ENCODE results near the gene GPR78.

Gene GPR78

DNA sequence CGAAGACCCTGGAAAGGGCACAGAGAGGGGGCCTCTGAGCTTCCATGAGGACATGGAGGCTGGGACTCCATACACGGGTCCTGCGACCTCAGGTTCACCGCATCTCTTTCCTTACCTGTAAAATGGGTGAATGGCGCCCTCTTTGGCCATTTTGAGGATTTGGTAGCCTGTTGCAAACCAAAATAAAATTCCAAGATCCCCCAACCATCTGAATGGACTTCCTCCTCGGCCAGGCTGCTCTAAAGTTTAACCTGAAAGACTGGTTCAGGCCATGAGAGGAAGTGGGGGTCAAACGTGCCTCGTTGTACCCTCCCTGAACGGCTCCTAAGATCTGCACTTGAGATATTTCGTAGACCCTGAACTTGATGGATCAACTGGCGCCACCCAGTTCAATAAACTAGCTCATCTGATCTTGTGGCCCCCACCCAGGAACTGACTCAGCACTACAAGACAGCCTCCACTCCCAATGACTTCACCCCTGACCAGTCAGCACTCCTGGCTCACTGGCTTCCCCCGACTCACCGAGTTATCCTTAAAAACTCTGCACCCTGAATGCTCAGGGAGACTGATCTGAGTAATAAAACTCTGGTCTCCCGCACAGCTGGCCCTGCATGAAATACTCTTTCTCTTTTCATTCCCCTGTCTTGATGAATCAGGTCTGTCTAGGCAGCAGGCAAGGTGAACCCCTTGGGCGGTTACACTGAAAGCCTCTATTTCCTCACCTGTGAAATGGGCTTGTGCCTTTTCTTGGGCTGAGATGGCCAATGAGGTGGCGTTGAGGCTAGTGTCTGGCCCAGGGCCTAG, 32.9 kb upstream of the GPR78 start:
- H3K4me3 ChIP-seq (ENCODE audit: low read depth, low read length), result no peak overlapping the region
- TF ChIP-seq, protein P1, sequence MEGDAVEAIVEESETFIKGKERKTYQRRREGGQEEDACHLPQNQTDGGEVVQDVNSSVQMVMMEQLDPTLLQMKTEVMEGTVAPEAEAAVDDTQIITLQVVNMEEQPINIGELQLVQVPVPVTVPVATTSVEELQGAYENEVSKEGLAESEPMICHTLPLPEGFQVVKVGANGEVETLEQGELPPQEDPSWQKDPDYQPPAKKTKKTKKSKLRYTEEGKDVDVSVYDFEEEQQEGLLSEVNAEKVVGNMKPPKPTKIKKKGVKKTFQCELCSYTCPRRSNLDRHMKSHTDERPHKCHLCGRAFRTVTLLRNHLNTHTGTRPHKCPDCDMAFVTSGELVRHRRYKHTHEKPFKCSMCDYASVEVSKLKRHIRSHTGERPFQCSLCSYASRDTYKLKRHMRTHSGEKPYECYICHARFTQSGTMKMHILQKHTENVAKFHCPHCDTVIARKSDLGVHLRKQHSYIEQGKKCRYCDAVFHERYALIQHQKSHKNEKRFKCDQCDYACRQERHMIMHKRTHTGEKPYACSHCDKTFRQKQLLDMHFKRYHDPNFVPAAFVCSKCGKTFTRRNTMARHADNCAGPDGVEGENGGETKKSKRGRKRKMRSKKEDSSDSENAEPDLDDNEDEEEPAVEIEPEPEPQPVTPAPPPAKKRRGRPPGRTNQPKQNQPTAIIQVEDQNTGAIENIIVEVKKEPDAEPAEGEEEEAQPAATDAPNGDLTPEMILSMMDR (IDR thresholded peaks at IDR 0.05; ENCODE audit: low read depth, low read length), result no peak

DNA sequence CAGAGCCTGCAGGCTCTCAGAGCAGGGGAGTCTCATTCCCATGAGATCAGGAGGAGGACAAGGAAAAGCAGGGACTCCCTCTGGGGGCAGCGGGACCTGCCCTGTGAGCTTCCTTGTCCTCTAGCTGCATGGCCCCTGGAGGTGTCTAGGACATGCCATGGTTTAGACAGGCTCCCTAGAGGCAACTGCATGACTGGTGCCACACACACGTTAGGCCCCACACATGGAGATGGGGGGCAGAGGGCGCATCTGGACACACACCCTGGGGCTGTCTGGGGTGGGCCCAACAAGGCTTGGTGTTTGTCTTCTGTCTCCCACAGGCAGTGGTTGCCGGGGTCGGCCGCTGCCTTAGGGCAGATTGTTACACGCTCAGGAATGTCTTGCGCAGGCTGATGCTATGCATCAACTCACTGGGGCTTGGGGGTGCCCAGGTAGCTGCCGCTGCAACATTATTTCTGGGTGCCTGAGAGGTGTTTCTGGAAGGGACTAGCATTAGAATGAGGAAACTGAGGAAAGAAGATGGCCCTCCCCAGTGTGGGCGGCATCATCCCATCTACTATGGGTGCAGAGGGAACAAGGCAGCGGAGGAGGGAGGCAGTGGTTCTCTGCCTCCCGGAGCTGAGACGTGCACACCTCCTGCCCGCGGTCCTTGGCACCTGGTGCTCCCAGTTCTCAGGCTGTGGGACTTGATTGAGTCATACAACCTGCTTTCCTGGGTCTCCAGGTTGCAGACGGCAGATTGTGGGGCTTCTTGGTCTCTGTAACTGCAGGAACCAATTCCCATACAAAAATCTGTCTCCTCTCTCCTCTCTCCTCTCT, 32.1 kb upstream of the GPR78 start:
- H3K4me3 ChIP-seq (ENCODE audit: low read depth, low read length), result no peak overlapping the region

DNA sequence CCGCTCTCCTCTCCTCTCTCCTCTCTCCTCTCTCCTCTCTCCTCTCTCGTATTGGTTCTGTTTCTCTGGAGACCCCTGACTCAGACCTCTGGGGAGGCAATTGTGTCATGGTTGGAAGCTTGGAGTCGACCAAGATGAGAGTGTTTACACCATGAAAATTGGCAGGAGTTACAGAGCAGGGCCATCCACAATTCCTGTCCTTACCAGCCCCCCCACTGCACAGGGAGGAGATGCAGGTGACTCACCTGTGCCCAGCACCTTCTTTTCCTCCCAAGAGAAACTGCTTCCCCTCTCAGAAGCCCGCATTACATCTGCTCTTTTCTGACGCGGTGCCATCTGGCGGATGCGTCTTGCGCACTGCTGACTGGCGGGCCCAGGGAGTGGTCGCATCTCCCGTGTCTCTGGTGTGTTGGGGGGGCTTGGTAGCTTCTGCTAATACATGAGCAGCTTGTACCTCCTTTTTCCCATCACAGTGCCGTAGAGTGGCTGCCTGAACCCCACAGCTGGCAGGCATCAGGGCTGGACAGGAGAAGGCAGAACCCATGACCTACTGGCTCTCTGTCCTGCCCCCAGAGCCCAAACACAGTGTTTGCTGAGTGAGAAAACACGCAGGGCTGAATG, 31.4 kb upstream of the GPR78 start:
- no peak overlapping the region for H3K4me3 ChIP-seq (ENCODE audit: low read depth, low read length)
- TF ChIP-seq, protein P1 (IDR thresholded peaks at IDR 0.05; ENCODE audit: low read depth, low read length), result no peak

More for the DNA sequence above, 32.1 kb upstream of the GPR78 start:
- TF ChIP-seq, protein P1 (IDR thresholded peaks at IDR 0.05; ENCODE audit: low read depth, low read length), result no peak

DNA sequence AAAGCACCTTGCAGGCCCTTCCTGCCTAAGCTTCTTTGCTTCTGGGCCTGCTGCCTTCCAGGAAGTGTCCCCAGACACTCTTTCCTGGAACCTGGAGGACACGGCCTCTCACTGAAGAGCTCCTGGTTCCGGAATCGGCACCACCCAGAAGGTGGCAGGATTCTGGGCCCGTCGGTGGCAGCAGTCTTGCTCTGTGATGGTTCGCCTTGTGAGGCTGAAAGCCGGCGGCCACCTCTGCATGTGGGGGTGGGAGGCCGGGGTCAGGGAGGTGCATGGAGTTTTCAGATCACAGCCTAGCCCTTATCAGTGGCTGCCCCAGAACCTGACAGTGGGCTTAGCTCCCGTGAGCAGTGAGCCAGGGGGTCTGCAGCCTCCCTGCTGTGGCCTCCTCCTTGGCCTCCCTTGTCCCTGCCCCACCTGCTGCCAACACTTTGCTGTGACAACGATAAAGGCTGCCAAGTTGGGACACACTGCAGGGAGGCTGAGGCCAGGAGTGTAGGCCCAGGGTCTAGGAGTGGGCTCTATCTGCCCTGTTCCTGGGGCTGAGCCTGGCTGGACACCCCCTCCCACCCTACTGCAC, 30.8 kb upstream of the GPR78 start:
- H3K4me3 ChIP-seq (ENCODE audit: low read depth, low read length), result no peak overlapping the region
- TF ChIP-seq, protein P1 (IDR thresholded peaks at IDR 0.05; ENCODE audit: low read depth, low read length), result no peak

DNA sequence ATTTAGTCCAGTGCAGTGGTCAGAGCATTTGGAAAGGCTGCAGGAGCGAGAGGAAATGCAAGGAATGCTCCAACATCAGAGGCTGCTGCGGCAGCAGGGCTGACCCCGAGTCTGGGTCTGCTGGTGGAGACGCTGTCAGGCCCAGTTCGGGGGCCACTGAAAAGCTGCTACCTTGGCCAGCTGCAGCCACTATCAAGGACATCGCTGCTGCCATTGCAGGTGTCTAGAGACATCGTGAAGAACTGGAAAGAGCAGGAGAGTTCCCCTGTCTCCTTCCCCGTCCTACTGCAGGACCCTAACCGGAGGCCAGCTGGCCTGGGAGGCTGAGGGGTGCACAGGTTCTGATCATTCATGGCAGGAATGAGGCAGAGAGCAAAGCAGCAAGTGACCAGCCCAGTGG, 29.5 kb upstream of the GPR78 start:
- no peak overlapping the region for H3K4me3 ChIP-seq (ENCODE audit: low read depth, low read length)

DNA sequence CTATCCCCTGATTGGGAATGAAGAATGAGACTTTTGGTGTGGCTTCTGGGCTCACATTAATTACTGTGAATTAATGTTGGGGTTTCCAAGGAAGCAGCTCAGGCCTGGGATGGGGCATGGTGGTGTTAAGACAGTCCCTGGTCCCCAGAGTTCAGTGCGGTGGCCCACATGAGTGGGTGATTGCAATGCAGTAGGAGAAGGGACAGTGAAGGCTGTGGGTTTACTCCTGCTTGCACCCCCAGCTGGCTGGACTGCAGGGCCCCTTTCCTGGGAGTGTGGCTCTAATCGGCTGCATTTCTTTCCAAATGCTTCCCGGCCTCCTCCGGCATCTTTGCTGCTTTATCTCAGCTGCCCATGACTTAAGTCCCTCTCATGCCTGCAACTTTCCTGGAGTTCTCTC, 28.2 kb upstream of the GPR78 start:
- TF ChIP-seq, protein P1 (IDR thresholded peaks at IDR 0.05; ENCODE audit: low read depth, low read length), result no peak
- no peak overlapping the region for H3K4me3 ChIP-seq (ENCODE audit: low read depth, low read length)

More for the DNA sequence above, 29.5 kb upstream of the GPR78 start:
- TF ChIP-seq, protein P1 (IDR thresholded peaks at IDR 0.05; ENCODE audit: low read depth, low read length), result no peak
